ENCODE data around the gene FAM25A.
"Not testable (repeated sequence)": the region's sequence is repeated elsewhere in the genome, so short reads cannot be mapped to it uniquely, and the experiment has no call there.

GRCh38 chr10:87007674-87008073 is 12.4 kb upstream of the FAM25A start:
- not testable (repeated sequence) for TF ChIP-seq CTCF, POLR2A, EP300 (IDR thresholded peaks at IDR 0.05)

Measured in ovary (tissue), 3 donors.